ENCODE data around the gene PTPRE.

- TF ChIP-seq CTCF (IDR thresholded peaks at IDR 0.05) (no peak), POLR2A (IDR thresholded peaks at IDR 0.05) (no peak)
Measured at GRCh38 chr10:127905001-127905847, 1.7 kb upstream of the PTPRE start.

Data from right lobe of liver (tissue), 4 donors.